A673 (cell line): ENCODE measurements around the gene GDPD3. TPM values are rescaled to one million over a fixed set of nuclear protein-coding genes. Genes with fewer than 3 reads are reported as not detected.
"Not testable (repeated sequence)": the region's sequence is repeated elsewhere in the genome, so short reads cannot be mapped to it uniquely, and the experiment has no call there.

Source experiments
- BruUV-seq: library from RNA; stranded (reverse); fragments of 400-500 nt; replicated peaks from 2 replicates; lab custom pipeline; 2021; lab: Mats Ljungman, UMichigan
- CTCF ChIA-PET: fragments of 300-600 bp; sonication (Branson Sonifier 250); formaldehyde crosslinking; loops from one replicate; lab custom pipeline; 2022; ENCODE audit warnings: antibody characterized with exemption; lab: Charles Lee
- POLR2A ChIA-PET: fragments of 300-600 bp; sonication (Branson Sonifier 250); formaldehyde crosslinking; loops from one replicate; lab custom pipeline; 2022; ENCODE audit warnings: antibody characterized with exemption; ENCODE audit not compliant: low non-redundant PET; lab: Charles Lee
- DNase-seq: peaks from one replicate; pipeline ENCODE4 v3.0.0-alpha.2; 2015; ENCODE audit warnings: low spot score
- H3K27ac ChIP-seq: fragments of 200-600 bp; sonication (generic); 2 replicates; pipeline ENCODE4 v1.5.1; 2016; ENCODE audit warnings: mixed run types, low read depth, mild to moderate bottlenecking, mixed read lengths, antibody characterized with exemption, low read length; ENCODE audit not compliant: poor library complexity, severe bottlenecking
- H3K27me3 ChIP-seq: fragments of 200-600 bp; sonication (generic); replicated peaks from 2 replicates; pipeline ENCODE4 v1.6.1; 2017; ENCODE audit warnings: mixed run types, low read depth, mild to moderate bottlenecking, mixed read lengths, antibody characterized with exemption, low read length; ENCODE audit not compliant: insufficient read depth, poor library complexity
- H3K36me3 ChIP-seq: fragments of 200-600 bp; sonication (generic); 2 replicates; pipeline ENCODE4 v1.6.1; 2016; ENCODE audit warnings: mixed run types, mild to moderate bottlenecking, mixed read lengths, antibody characterized with exemption, low read length; ENCODE audit not compliant: insufficient read depth, poor library complexity, severe bottlenecking
- H3K4me1 ChIP-seq: fragments of 200-600 bp; sonication (generic); 2 replicates; pipeline ENCODE4 v1.6.1; 2017; ENCODE audit warnings: mixed run types, mild to moderate bottlenecking, mixed read lengths, antibody characterized with exemption, low read length; ENCODE audit not compliant: insufficient read depth, poor library complexity, severe bottlenecking
- H3K4me3 ChIP-seq: fragments of 200-600 bp; sonication (generic); 2 replicates; pipeline ENCODE4 v1.5.1; 2016; ENCODE audit warnings: low read depth, mixed run types, mild to moderate bottlenecking, mixed read lengths, low read length; ENCODE audit not compliant: poor library complexity, severe bottlenecking
- H3K9me3 ChIP-seq: fragments of 200-600 bp; sonication (generic); 2 replicates; pipeline ENCODE4 v1.6.1; 2016; ENCODE audit warnings: mixed run types, low read depth, mild to moderate bottlenecking, mixed read lengths, antibody characterized with exemption, low read length; ENCODE audit not compliant: poor library complexity, severe bottlenecking
- EZH2 ChIP-seq: fragments of 200-600 bp; sonication (generic); IDR thresholded peaks from 2 replicates; pipeline ENCODE4 v1.6.1; 2017; ENCODE audit warnings: borderline replicate concordance, low read depth, mild to moderate bottlenecking, mixed read lengths, antibody characterized with exemption, low read length; ENCODE audit not compliant: poor library complexity, severe bottlenecking
- intact Hi-C: fragments of 100-400 bp; cut with micrococcal nuclease; formaldehyde crosslinking; loops from one replicate; pipeline ENCODE4 v1.10.0; 2022; ENCODE audit not compliant: unreplicated experiment
- total RNA-seq: library from RNA; stranded (reverse); gene quantifications from 2 replicates; pipeline ENCODE4 v1.2.3, GENCODE V29; 2021
- TF ChIP-seq, protein P1 (sequence below): fragments of 300-800, 200-600 bp; sonication (generic); conservative IDR thresholded peaks from 2 replicates; pipeline ENCODE4 v1.5.1; 2017; ENCODE audit warnings: low read depth, mild to moderate bottlenecking, antibody characterized with exemption, low read length, moderate library complexity, mixed read lengths

GDPD3 gene
- total RNA-seq, 1 experiment from 2014 or later: 2.5 TPM

DNA sequence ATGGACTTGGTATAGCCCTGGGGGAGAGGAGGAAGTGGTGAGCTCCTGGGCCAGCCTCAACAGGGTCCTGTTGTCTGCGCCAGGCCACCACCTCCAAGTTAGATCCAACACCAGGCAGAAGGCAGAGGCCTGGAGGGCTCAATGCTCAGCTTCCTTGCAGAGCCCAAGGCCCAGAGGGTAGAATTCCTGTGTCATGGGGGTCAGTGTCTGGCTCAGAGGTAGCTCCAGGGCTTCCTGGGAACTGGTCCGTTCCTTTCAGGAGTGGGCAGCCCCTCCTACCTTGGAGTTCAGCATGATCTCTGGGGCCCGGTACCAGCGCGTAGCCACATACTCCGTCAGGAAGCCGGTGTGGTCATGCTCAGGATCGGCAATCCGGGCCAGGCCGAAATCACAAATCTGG is 4.4 kb upstream of the GDPD3 start:
- intact Hi-C loops: no loop called here
- Histone ChIP-seq H3K27me3 (no peaks in the 10 kb centered on the region), H3K36me3 (peaks cover 16% of the 10 kb centered on the region), H3K9me3 (no peaks in the 10 kb centered on the region), H3K4me1 (no peaks in the 10 kb centered on the region), H3K27ac (no peak overlapping the region), H3K4me3 (no peak overlapping the region)
- BruUV-seq: no TSS peak
- no peak for DNase-seq
- TF ChIP-seq EZH2: no peak
- TF ChIP-seq, protein P1, sequence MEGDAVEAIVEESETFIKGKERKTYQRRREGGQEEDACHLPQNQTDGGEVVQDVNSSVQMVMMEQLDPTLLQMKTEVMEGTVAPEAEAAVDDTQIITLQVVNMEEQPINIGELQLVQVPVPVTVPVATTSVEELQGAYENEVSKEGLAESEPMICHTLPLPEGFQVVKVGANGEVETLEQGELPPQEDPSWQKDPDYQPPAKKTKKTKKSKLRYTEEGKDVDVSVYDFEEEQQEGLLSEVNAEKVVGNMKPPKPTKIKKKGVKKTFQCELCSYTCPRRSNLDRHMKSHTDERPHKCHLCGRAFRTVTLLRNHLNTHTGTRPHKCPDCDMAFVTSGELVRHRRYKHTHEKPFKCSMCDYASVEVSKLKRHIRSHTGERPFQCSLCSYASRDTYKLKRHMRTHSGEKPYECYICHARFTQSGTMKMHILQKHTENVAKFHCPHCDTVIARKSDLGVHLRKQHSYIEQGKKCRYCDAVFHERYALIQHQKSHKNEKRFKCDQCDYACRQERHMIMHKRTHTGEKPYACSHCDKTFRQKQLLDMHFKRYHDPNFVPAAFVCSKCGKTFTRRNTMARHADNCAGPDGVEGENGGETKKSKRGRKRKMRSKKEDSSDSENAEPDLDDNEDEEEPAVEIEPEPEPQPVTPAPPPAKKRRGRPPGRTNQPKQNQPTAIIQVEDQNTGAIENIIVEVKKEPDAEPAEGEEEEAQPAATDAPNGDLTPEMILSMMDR: no peak
- CTCF ChIA-PET: no interaction called here
- POLR2A ChIA-PET: no interaction called here

DNA sequence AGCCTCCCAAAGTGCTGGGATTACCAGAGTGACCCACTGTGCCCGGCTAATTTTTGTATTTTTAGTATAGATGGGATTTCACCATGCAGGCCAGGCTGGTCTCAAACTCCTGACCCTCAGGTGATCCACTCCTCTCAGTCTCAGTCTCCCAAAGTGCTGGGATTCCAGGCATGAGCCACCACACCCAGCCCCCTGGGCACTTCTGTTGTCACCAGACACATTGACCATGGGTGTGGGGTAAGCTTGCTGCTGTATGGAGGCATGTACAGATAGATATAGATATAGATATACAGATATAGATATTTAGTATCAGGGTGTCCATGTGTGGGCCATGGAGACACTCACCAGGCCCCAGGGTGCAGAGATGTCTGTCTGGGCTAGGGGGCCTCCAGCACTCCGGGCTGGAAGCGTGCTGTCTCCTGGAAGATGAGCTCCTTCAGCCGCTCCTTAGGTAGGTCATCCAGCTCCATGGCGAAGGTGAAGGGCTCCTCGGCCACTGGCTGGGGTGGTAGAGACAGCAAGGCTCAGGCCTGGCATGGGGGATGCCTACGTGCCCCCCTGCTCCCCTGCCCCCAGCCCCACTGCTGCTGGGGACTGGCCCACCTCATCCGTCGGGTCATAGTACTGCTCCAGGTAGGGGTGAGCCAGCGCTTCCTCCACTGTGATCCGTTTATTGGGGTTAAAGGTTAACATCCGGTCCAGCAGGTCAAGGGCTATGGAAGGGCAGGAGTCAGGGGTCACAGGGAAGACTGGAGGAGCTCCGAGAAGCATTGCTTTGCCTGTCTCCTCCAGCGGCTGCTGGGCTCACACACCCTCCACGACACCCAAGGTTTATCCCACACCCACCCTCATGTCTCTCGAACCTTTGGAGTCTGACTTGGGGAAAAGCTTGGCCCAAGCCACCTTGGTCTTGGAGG is 3.2 kb upstream of the GDPD3 start:
- no peak for DNase-seq
- ChIA-PET CTCF (no interaction called here), POLR2A (no interaction called here)
- no TSS peak for BruUV-seq
- no peak for TF ChIP-seq EZH2
- TF ChIP-seq, protein P1: no peak
- Histone ChIP-seq H3K27ac (no peak overlapping the region), H3K9me3 (no peaks in the 10 kb centered on the region), H3K36me3 (peaks cover 16% of the 10 kb centered on the region), H3K4me1 (no peaks in the 10 kb centered on the region), H3K27me3 (no peaks in the 10 kb centered on the region), H3K4me3 (no peak overlapping the region)
- intact Hi-C loops: no loop called here

DNA sequence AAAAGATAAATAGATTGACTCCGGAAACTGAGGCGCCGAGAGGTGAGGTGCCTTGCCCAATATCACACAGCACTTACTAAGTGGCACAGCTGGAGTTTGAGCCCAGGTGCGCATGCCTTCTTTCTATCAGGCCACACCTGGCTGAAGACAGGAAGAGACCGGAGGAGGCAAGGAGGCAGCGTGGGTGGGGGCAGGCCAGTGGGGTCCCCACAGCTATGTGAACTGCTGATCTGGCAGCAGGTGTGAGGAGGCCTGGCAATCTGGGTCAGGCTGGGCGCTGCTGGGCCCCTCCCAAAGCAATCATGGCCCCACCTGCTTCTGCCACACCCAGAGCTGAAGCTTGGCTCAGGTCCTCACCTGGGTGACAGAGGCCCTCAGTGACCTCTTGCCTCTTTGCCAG is 1.9 kb upstream of the GDPD3 start:
- H3K27ac ChIP-seq: no peak overlapping the region
- no TSS peak for BruUV-seq
- H3K36me3 ChIP-seq: peaks cover 16% of the 10 kb centered on the region
- POLR2A ChIA-PET: no interaction called here
- no peaks in the 10 kb centered on the region for H3K27me3 ChIP-seq
- H3K4me3 ChIP-seq: no peak overlapping the region
- no peaks in the 10 kb centered on the region for H3K9me3 ChIP-seq
- no peaks in the 10 kb centered on the region for H3K4me1 ChIP-seq
- CTCF ChIA-PET: interaction anchor here (0.7 kb wide), 1 partner anchor 579 kb away, joined by 3 read pairs; no protein-coding TSS in a partner anchor
- intact Hi-C loops: no loop called here
- no peak for DNase-seq
- TF ChIP-seq EZH2: no peak
- TF ChIP-seq, protein P1: no peak

DNA sequence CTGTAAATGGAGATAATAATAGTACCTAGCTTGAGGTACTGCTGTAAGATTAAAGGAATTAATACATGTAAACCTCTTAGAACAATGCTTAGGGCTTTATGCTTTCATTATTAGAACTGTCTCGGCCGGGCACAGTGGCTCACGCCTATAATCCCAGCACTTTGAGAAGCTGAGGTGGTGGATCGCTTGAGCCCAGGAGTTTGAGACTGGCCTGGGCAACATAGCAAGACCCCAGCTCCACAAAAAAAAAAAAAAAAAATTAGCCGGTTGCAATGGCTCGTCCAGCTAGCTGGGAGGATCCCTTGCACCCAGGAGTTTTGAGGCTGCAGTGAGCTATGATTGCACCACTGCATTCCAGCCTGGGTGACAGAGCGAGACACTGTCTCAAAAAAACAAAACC is 1.5 kb upstream of the GDPD3 start:
- H3K4me3 ChIP-seq, H3K9me3 ChIP-seq, BruUV-seq, DNase-seq, H3K27me3 ChIP-seq, H3K27ac ChIP-seq, H3K4me1 ChIP-seq, POLR2A ChIA-PET: not testable (repeated sequence)
- peaks cover 16% of the 10 kb centered on the region for H3K36me3 ChIP-seq
- intact Hi-C loops: loop anchor here (5.0 kb wide), 1 partner anchor 512 kb away; no protein-coding TSS in a partner anchor
- CTCF ChIA-PET: interaction anchor here (0.5 kb wide), 1 partner anchor 9 kb away, joined by 3 read pairs; no protein-coding TSS in a partner anchor
